Activated CD8-positive, alpha-beta memory T cell treated with anti-CD3 and anti-CD28 coated beads, Interleukin-2, amount 50 U/mL, for 4 hours (primary cell): ENCODE data around the gene VTCN1.
"Not testable (repeated sequence)": the region's sequence is repeated elsewhere in the genome, so short reads cannot be mapped to it uniquely, and the experiment has no call there.

Source experiments
- DNase-seq: peaks from one replicate; pipeline ENCODE4 v3.0.0-alpha.2; 2020

VTCN1 gene, protein sequence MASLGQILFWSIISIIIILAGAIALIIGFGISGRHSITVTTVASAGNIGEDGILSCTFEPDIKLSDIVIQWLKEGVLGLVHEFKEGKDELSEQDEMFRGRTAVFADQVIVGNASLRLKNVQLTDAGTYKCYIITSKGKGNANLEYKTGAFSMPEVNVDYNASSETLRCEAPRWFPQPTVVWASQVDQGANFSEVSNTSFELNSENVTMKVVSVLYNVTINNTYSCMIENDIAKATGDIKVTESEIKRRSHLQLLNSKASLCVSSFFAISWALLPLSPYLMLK

DNA sequence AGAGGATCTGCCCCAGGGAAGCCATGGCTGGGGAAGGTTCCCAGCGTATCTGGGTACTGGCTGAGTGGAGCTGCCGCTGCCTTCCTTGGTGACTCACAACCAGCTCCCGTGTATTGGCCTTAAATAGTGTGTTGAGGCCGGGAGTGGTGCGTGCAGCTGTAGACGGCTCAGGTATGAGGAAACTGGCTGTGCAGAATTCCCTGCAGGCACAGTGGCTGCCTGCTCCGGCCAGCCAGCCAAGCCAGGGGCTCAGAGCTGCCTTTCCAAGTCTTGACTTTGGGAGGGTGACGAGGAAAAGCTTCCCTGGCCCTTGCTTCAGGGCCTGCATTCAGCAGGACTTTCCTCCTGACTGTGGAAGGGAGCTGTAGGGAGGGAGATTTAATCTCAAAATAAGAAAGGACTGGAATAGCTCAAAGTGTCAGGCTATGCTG lies at the start of gene VTCN1:
Gene VTCN1, minus strand, starts transcription at position 97 of the 431 bp plus-strand sequence. Its CDS starts 72 bp downstream, at position 25.
- no peak for DNase-seq

DNA sequence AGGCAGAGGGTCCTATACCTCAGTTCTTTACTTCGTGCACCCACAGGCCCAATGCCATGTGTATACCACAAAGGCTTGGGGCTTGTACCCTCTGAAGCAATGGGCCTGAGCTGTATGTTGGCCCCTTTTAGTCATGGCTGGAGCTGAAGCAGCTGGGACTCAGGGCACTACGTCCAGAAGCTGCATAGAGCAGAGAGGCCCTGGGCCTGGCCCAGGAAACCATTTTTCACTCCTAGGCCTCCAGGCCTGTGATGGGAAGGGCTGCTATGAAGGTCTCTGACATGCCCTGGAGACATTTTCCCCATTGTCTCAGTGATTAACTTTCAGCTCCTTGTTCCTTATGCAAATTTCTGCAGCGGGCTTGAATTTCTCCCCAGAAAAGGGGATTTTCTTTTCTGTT lies 48.1 kb upstream of the VTCN1 start:
- DNase-seq: no peak

DNA sequence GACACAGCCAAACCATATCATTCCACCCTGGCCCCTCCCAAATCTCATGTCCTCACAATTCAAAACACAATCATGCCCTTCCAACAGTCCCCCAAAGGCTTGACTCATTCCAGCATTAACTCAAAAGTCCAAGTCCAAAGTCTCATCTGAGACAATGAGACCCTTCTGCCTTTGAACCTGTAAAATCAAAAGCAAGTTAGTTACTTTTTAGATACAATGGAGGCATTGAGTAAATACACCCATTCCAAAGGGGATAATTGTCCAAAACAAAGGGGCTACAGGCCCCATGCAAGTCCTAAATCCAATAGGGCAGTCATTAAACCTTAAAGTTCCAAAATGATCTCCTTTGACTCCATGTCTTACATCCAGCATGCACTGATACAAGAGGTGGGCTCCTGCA lies 47.3 kb upstream of the VTCN1 start:
- DNase-seq: not testable (repeated sequence)

DNA sequence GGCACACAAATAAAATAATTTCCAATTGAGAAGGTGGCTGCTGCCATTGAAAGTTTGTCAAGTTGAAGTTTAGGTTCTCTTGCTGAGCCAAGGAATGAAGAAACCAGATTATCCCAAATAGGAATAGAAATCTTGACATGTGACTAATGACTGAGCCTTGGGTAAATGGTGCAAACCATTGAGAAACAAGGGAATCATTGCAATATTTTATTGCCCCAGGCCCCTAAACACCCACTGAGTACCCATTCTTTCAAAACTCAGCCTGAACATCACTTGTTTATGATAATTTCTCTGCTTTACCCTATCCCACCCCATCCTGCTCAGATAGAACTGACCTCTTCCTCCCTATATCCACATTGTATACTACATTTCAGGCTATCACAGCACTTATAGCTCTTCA lies 46.6 kb upstream of the VTCN1 start:
- DNase-seq: no peak

DNA sequence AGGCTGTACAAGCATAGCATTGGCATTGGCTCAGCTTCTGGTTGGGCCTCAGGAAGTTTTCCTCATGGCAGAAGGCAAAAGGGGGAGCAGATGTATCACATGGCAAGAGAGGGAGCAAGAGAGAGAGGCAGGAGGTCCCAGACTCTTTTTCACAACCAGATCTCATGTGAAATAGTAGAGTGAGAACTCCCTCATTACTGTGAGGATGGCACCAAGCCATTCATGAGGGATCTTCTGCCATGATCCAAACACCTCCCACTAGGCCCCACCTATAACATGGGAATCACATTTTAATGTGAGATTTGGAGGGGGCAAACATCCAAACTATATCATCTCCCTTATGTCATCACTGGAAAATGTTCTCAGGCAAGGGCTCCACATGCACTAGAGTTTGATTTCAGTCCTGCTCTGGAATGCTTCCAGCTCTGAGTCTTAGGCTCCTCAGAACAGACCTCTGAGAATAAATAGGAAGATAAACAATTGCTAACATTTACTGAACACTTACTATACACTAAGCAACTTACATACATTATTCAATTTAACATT lies 39.4 kb upstream of the VTCN1 start:
- no peak for DNase-seq

DNA sequence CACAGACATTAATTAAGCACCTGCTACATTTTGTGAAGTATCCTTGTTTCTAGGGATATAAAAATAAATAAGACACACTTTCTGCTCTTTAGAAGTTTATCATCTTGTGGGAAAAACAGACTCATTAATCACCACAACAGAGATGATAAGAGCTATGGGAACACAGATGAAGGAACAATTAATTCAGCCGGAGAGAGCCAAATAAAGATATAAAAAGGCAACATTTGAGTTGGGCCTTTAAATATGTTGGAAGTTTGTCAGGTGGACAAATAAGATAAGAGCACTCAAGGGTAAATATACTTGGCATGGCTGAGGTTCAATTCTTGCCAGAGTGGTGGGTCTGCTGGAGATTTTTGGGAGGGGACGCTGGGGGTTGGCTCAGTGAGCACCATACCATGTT lies 34.2 kb upstream of the VTCN1 start:
- DNase-seq: no peak

DNA sequence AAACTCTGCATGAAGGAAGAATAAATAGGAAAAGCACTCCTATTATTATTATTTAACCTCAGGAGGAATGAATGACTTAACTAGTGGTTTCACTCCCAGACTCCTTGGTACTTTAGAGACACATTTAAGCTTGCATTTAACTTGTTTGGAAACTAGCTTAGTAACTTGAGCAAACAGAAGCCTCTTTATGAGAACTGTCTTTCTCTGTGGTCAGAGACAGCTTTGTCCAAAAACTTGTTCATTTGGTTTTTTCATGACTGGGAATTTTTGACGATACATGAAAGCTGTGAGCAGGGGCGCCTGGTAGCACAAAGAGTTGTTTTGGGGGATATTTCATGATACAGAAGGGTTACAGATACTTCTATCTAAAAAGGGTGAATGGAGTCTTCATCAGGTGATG lies 33.6 kb upstream of the VTCN1 start:
- DNase-seq: no peak

DNA sequence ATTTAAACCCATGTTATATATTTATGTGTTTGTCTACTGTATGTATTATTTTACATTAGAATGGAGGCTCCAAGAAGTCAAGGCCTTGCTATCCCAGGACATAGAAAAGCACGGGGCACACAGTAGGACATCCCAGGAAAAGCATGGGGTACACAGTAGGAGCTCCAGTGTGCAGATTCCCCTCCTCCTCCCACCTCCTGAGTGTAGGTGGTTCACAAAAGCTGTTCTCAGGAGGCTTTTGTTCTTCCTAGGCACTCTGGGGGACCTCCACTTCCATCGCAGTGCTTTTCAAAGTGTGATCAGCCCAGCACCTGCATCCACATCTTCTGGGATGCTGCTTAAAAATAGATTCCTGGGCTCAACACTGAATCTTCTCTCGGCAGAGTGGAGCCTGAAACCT lies 30.8 kb upstream of the VTCN1 start:
- no peak for DNase-seq

DNA sequence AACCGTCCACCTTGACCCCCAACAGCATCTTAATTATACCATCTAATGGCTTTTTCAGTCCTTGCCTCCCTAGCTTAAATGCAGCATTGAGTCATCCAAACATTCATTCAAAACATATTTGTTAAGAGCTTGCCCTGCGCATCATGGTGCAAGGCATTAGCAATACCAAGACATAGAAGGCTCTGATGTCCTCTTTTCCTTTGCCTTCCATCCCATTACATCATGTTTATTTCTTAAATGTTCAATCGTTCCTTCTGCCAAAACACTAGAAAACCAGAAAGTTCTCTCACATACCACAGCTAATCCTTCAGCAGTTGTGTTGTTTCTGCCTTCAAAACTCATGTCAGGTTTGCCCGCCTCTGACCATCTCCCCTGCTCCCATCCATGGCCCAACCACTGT lies 29.8 kb upstream of the VTCN1 start:
- DNase-seq: no peak

DNA sequence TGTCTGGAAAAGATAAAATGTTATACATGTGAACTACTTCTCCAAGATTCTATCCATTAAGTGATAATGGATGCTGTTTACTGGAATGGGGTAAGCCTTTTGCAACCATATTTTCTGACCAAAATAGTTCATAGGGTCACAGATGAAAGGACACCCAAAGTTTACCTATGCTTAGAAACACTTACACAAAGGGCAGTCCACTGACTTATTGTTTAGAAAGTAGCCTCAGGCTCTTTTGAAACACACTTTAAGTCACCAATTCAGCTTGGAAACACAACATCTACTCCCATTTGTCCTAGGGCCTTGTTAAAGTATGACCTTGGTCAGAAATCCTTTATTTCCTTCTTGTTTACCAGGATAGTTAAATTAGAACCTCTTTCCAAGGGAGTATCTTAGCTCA lies 28.7 kb upstream of the VTCN1 start:
- DNase-seq: no peak

DNA sequence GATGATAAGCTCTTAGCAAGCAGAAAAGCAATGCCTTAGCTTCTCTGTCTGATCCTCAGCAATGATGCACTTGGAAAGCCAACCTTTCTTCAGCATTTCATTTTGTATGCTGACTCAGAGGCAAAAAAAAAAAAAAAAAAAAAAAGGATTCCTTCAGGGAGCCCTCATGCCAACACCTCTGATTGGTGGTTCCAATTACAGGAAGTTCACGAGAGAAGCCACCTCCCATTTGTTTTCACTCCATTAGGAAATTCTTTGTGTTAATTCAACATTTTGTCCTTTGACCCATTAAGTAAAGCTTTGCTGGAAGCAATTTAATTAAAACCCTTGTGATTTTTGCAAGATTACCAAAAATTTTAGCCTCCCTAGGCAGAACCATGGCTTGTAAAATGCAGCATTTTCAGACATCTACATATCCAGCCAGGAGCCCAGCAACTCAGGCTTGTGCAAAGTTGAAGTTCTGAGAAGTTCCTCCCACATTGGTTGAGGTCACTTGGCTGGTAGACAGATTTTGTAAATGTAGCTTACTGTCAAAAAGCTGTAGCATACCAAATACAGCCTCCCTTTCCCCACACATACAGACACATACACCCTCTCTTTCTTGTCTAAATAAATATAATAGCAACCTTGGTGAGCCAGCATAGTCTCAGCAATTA lies 27.1 kb upstream of the VTCN1 start:
- no peak for DNase-seq

DNA sequence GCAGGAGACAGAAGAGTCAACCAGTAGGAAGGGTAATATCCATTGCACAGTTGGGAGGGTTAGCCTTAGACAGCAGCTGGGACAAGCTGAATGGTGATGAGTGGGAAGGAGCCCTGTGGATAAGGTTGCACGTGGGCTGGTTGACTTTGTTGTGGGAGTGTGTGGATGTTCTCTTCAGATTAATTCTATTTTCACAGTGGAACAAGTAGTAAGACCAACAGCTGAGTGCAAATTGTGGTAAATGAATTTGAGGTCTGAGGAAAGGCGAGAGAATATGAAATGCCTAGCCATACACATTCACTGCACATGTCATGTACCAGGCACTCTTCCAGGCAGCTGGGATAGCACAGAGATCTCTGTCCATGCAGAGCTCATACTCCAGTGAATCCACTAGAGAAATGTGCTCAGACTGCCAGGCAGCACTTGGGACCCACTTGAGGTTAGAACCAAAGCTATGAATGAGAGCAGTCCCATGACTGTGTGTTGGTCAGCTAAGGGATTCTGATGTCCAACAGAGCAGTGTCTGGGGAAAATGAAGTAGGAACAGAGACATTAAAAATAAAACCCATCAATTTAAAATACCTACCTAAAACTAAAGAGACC lies 25.2 kb upstream of the VTCN1 start:
- no peak for DNase-seq

DNA sequence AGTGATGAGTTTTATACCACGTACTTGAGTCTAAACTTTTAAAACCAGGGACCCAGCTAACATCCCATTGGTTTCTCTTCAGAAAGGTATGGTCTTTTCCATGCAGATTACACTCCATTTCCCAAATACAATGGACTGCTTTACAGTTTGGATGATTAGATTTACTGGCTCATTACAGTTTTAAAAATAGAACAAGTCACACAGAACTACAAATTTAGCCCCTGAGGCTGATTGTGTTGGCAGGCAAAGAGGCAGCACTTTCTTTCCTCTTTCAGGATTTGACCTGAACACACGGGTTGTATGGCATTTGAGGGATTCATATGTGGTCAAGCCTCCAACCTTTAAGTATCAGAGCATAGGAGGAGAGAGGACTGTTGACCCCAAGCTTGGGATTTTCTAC lies 21.8 kb upstream of the VTCN1 start:
- DNase-seq: no peak

DNA sequence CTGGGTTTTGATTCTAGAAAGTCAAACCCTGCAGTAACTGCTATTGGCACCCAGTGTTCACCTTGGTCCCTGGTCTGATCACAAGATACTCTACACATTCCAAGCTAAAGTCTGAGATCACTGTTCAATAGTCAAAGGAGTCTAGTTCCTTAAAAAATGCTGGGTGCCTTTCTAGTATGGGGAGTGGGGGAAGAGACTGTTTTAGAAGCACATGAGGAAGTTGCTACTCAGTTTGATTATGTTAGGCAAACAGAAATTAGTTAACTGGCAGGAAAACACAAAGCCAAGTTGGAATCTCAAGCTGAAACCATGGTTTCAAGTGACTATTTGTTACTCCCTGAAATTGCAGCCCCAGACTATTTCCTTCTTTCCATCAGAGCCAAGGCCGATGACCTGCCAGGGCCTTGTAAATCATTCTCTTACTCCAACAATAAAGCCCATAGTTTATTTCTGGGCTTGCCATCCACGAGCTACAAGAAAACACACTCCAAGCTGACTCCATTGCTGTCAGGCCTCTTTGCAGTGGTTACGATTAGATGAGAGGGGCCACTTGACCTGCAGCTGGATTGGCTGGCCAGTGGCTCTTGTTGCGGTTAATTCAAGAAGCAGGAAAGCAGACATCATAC lies 21.1 kb upstream of the VTCN1 start:
- DNase-seq: no peak

DNA sequence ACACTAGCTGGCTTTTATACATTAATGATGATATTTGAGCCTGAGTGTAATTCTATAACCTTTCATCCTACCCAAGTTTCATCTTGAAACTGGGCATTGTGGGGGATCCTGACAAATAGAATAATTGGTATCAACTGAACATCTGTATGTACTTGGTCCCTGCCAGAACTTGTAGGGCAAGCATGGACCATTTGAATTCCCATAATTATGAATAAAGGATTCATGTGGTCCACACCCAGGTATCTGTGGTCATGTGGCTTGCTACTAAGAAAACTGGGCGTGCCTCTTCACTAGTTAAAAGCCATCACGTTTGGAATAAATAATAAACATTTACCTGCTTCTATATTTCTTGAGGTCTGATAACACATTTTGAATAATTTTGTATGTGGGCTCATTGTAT lies 20.6 kb upstream of the VTCN1 start:
- DNase-seq: no peak

DNA sequence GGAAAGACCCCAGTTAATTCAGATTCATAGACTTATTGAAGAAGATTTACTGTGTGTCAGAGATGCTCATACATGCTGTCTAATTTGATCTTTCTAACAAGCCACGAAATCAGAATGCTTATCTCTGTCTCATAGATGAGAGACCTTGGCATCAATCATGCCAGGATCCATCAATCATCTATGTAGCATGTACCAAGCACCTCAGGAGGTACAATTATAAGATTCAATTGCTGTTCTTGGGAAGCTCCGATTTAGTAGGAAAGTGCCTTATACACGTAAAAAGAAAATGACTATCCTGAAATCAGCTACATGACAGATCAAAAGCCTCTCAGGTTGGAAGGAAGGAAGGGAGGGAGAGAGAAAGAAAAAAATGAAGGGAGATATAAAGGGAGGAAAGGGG lies 18.5 kb upstream of the VTCN1 start:
- no peak for DNase-seq

DNA sequence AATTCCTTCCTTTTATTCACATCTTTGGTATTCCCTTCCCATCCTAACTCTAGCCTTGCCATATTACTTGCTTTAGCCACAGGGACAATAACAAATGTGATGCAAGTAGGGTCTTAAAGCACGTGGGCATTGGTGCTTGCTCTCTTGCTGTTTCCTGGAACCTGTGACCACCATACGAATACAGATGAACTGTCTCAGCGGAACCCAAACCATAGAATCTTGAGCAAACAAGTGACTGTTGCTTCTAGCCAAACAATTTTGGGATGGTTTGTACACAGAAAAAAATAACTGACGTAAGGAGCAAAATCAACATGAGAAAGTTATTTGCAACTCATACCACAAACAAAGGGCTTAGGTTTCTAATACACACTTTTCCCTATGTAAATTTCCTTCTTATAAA lies 15.2 kb upstream of the VTCN1 start:
- DNase-seq: no peak

DNA sequence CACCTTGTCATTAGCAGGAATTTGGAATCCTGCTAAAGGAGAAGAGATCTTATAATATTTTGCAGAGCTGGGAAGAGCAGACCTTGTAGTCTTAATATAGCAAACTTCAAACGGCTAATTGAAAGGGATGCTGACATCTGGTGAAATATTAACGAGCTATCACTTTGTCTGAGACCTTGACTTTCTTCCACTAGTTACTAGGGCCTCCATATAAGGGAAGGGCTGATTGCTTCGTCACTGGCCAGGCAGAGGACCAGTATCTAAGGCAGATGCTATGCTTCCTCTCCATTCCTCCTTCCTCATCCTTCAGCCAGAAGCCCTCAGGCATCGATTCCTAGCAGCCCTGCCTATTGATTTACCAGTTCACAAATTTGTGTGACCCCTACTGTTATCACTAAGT lies 6.0 kb upstream of the VTCN1 start:
- DNase-seq: no peak

DNA sequence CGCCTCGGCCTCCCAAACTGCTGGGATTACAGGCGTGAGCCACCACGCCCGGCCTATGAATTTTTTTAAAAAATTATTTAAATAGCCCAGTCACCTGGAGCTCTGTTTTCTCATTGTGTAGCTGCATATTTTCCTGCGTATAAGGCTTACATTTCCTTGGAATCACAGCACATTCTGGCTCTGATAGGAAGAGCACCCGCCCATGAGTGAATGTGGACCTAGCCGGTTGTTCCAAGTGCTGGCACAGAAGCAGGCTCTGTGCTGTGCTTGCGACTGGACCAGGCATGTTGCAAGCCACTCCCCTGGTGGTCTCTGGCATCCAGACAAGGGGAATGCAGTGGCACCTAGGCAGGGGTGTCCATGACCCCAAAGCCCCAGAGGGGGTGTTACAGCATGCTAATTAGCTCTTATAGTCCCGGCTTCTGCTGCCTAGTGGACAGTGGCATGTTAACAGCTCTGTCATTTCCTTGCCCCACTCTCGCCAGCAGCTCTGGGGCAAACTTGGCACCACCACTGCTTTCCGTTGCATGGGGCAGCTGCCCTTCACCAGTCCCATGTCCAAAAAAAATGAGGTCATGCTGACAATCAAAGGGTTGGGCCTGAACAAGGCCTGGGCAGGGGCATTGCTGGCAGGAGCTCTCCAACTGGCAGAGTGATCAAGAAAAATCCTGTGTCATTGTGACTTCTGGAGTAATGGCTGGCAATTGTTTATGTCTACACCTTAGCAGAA lies 5.2 kb upstream of the VTCN1 start:
- no peak for DNase-seq

DNA sequence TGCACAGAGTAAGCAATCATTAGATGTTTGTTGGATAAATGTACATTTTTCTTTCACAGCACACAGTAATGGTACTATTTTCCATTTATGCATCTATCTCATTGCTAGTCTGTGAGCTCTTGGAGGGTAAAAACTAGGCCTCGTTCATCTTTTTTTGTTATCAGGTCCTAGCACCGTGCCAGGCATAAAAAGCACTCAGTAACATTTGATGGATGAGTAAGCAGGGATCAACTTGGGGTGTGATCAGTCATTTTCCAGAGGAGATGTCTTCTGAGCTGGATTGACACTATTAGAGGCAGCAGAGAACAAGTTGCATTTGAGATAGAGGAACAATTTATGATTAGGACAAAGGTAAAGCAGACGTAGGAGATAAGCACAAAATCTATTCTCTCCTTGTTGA lies 4.3 kb upstream of the VTCN1 start:
- no peak for DNase-seq

DNA sequence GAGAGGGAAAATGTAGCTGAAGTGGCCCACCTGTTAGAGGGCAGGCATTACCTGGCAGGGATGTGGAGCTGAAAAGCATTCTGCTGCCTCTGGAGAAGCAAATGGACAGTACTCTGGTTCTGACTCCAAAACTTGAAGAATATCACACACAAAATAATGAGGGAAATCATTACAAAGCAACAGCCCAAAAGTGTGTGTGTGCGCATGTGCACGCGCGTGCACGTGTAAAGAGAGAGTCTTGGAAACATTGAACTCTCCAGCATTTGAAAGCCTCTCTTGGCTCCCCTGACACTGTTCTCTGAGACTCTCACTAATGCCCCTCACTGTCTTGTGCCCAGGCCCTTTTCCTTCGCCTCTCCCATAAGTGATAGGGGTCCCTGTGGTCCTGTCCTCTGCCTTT lies 2.3 kb upstream of the VTCN1 start:
- DNase-seq: no peak

DNA sequence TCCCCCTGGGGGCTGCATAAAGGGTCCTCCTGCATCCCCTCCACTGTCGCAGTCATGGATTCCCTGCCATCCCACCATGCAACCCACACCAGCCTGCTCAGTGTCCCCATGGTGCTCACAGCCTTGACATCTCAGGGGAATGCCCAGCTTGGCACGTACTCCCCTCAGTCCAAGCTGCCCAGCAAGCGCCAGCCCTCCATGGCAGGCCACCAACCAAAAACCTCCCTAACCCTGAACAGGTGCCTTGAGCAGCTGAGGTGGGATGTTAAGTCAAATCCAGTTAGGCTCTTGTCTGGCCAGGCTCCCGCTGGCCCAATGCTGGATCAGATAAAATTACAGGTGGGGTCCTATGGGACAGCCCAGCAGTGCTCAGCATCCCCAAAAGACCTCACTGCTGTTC lies 341 bp downstream of the VTCN1 start:
- no peak for DNase-seq

DNA sequence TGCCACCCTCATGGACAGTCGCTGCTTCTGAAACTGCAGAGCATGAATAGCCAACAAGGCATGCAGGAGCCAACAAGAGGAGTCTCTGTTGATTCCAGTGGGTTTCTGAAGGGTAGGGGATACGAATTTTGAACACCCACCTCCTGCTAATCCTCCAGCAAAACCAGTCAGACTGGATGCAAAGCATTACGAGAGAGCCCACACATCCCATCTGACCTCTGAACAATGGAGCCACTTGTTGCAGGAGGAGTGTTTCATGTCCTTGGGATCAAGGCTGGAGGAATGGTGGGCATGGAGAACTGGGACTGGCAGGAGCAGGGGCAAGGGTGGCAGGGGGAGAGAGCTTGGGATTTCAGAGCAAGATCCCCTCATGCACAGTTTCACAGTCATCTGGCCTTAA lies 1.6 kb downstream of the VTCN1 start:
- no peak for DNase-seq
